H9 (cell line): Measurements from ENCODE around the gene EXD1. TPM values are rescaled to one million over a fixed set of nuclear protein-coding genes. Genes with fewer than 3 reads are reported as not detected.
"Not testable (repeated sequence)": the region's sequence is repeated elsewhere in the genome, so short reads cannot be mapped to it uniquely, and the experiment has no call there.

ENCODE experiments used
- DNase-seq: peaks from one replicate; pipeline ENCODE4 v3.0.0-alpha.2; 2017
- H2AFZ ChIP-seq: one replicate; pipeline ENCODE4 v1.6.1; 2013; ENCODE audit warnings: mild to moderate bottlenecking, low read length, control low read depth, moderate library complexity
- H2AK5ac ChIP-seq: 2 replicates; pipeline ENCODE4 v1.6.1; 2013; ENCODE audit warnings: low read length, control low read depth, mixed read lengths; ENCODE audit not compliant: insufficient read length
- H2BK120ac ChIP-seq: one replicate; pipeline ENCODE4 v1.6.1; 2013; ENCODE audit warnings: low read depth, mild to moderate bottlenecking, low read length, control low read depth, inconsistent platforms; ENCODE audit not compliant: poor library complexity, severe bottlenecking
- H2BK12ac ChIP-seq: 2 replicates; pipeline ENCODE4 v1.6.1; 2013; ENCODE audit warnings: low read length, control low read depth, mixed read lengths, low read depth; ENCODE audit not compliant: insufficient read length
- H2BK15ac ChIP-seq: 2 replicates; pipeline ENCODE4 v1.6.1; 2013; ENCODE audit warnings: low read depth, low read length, control low read depth
- H2BK20ac ChIP-seq: one replicate; pipeline ENCODE4 v1.6.1; 2013; ENCODE audit warnings: low read depth, mild to moderate bottlenecking, low read length, control low read depth, inconsistent platforms; ENCODE audit not compliant: poor library complexity, severe bottlenecking
- H2BK5ac ChIP-seq: 2 replicates; pipeline ENCODE4 v1.6.1; 2013; ENCODE audit warnings: low read length, control low read depth, mixed read lengths; ENCODE audit not compliant: insufficient read length
- H3K14ac ChIP-seq: 2 replicates; pipeline ENCODE4 v1.6.1; 2013; ENCODE audit warnings: low read length, control low read depth; ENCODE audit not compliant: insufficient read depth
- H3K18ac ChIP-seq: 2 replicates; pipeline ENCODE4 v1.6.1; 2013; ENCODE audit warnings: low read depth, mild to moderate bottlenecking, mixed read lengths, low read length, control low read depth; ENCODE audit not compliant: insufficient read length
- H3K23ac ChIP-seq: 2 replicates; pipeline ENCODE4 v1.6.1; 2013; ENCODE audit warnings: low read length, control low read depth, mixed read lengths, low read depth; ENCODE audit not compliant: insufficient read length
- H3K23me2 ChIP-seq: 2 replicates; pipeline ENCODE4 v1.6.1; 2013; ENCODE audit warnings: low read depth, mild to moderate bottlenecking, mixed read lengths, low read length, control low read depth; ENCODE audit not compliant: insufficient read length, poor library complexity, severe bottlenecking
- H3K27ac ChIP-seq: 2 replicates; pipeline ENCODE4 v1.5.1; 2013; ENCODE audit warnings: low read length, control low read depth, mixed read lengths, low read depth; ENCODE audit not compliant: insufficient read length
- H3K27me3 ChIP-seq: 2 replicates; pipeline ENCODE4 v1.6.1; 2013; ENCODE audit warnings: low read length, control low read depth, inconsistent platforms; ENCODE audit not compliant: insufficient read depth
- H3K4ac ChIP-seq: 2 replicates; pipeline ENCODE4 v1.6.1; 2013; ENCODE audit warnings: low read depth, mild to moderate bottlenecking, control low read depth, inconsistent platforms, low read length, moderate library complexity
- H3K4me1 ChIP-seq: 2 replicates; pipeline ENCODE4 v1.6.1; 2013; ENCODE audit warnings: low read length, control low read depth, inconsistent platforms; ENCODE audit not compliant: insufficient read depth
- H3K4me2 ChIP-seq: 2 replicates; pipeline ENCODE4 v1.6.1; 2013; ENCODE audit warnings: low read length, control low read depth, mixed read lengths; ENCODE audit not compliant: insufficient read length, insufficient read depth
- H3K56ac ChIP-seq: 2 replicates; pipeline ENCODE4 v1.6.1; 2013; ENCODE audit warnings: low read depth, mild to moderate bottlenecking, mixed read lengths, low read length, control low read depth; ENCODE audit not compliant: insufficient read length
- H3K79me1 ChIP-seq: 2 replicates; pipeline ENCODE4 v1.6.1; 2013; ENCODE audit warnings: low read depth, mild to moderate bottlenecking, moderate library complexity, low read length, control low read depth, inconsistent platforms; ENCODE audit not compliant: insufficient read depth, poor library complexity, severe bottlenecking
- H3K79me2 ChIP-seq: 2 replicates; pipeline ENCODE4 v1.6.1; 2013; ENCODE audit warnings: low read length, control low read depth, inconsistent platforms; ENCODE audit not compliant: insufficient read depth
- H3K9ac ChIP-seq: 2 replicates; pipeline ENCODE4 v1.6.1; 2013; ENCODE audit warnings: low read length, control low read depth, mixed read lengths; ENCODE audit not compliant: insufficient read length; ENCODE audit errors: extremely low read depth
- H3K9me3 ChIP-seq: one replicate; pipeline ENCODE4 v1.6.1; 2013; ENCODE audit warnings: low read depth, low read length, inconsistent platforms; ENCODE audit not compliant: control insufficient read depth
- H3T11ph ChIP-seq: one replicate; pipeline ENCODE4 v1.6.1; 2013; ENCODE audit warnings: mild to moderate bottlenecking, low read length, control low read depth, inconsistent platforms
- H4K20me1 ChIP-seq: one replicate; pipeline ENCODE4 v1.6.1; 2013; ENCODE audit not compliant: control insufficient read depth, insufficient read length, insufficient read depth
- H4K5ac ChIP-seq: 2 replicates; pipeline ENCODE4 v1.6.1; 2013; ENCODE audit warnings: low read depth, mild to moderate bottlenecking, mixed read lengths, low read length, control low read depth; ENCODE audit not compliant: insufficient read length
- H4K8ac ChIP-seq: replicated peaks from 2 replicates; pipeline ENCODE4 v1.6.1; 2013; ENCODE audit warnings: low read length, control low read depth, mixed read lengths, low read depth; ENCODE audit not compliant: insufficient read length
- H4K91ac ChIP-seq: 2 replicates; pipeline ENCODE4 v1.6.1; 2013; ENCODE audit warnings: low read depth, mild to moderate bottlenecking, moderate library complexity, mixed read lengths, low read length, control low read depth; ENCODE audit not compliant: insufficient read length
- H3K27ac Mint-ChIP-seq, 3 experiments: 2 replicates in 2 of 3; 3 replicates in 1 of 3; pipeline ENCODE4 v1.8.0; 2020 to 2021; ENCODE audit warnings: mixed read lengths in 3 of 3, mild to moderate bottlenecking in 1 of 3, moderate library complexity in 1 of 3
- H3K27me3 Mint-ChIP-seq: 2 replicates; pipeline ENCODE4 v1.8.0; 2021; ENCODE audit warnings: low read depth, mild to moderate bottlenecking, moderate library complexity, mixed read lengths
- H3K36me3 Mint-ChIP-seq, 3 experiments: 2 replicates in 2 of 3; 3 replicates in 1 of 3; pipeline ENCODE4 v1.8.0; 2020 to 2021; ENCODE audit warnings: low read depth in 3 of 3, mixed read lengths in 3 of 3; ENCODE audit not compliant: insufficient read depth in 1 of 3
- H3K4me1 Mint-ChIP-seq, 2 experiments: 2 replicates each; pipeline ENCODE4 v1.8.0; 2020; ENCODE audit warnings: mixed read lengths in 2 of 2
- H3K4me3 Mint-ChIP-seq, 2 experiments: 2 replicates in 1 of 2; 3 replicates in 1 of 2; pipeline ENCODE4 v1.8.0; 2020 to 2021; ENCODE audit warnings: mild to moderate bottlenecking in 2 of 2, mixed read lengths in 2 of 2, moderate library complexity in 1 of 2
- H3K9me3 Mint-ChIP-seq, 2 experiments: 2 replicates in 1 of 2; 3 replicates in 1 of 2; pipeline ENCODE4 v1.8.0; 2020; ENCODE audit warnings: mild to moderate bottlenecking in 2 of 2, mixed read lengths in 2 of 2, moderate library complexity in 1 of 2
- CTCF ChIP-seq: fragments of 200-600 bp; sonication (generic); conservative IDR thresholded peaks from 3 replicates; pipeline ENCODE4 v1.8.0; 2021; ENCODE audit warnings: antibody characterized with exemption, mild to moderate bottlenecking
- WGBS: extraction: QIAGEN DNeasy Blood & Tissue Kit; methylation state at CpG from one replicate; pipeline ENCODE4 v1.1.7; 2013; ENCODE audit warnings: missing lambda C conversion rate, low lambda C conversion rate, mixed read lengths; ENCODE audit not compliant: insufficient read length; ENCODE audit errors: extremely low coverage; 5-methylcytosine and 5-hydroxymethylcytosine counted together
- total RNA-seq: library from RNA; stranded (reverse); gene quantifications from 2 replicates; pipeline ENCODE4 v1.2.1, GENCODE V29; 2021

Gene EXD1
- total RNA-seq, 1 experiment from 2014 or later, result not detected

- H3K27me3 Mint-ChIP-seq, result no peaks in the 10 kb centered on the region
- no peak overlapping the region for H3K4me2 ChIP-seq
These were observed 90.9 kb downstream of the EXD1 start for GRCh38 chr15:41139619-41140018.

GRCh38 chr15:41139112-41139511 is 91.4 kb downstream of the EXD1 start:
- not testable (repeated sequence) for H3K36me3 Mint-ChIP-seq, H3K18ac ChIP-seq, H3K4me1 ChIP-seq, H3K4me1 Mint-ChIP-seq, H3K9me3 ChIP-seq, H3K14ac ChIP-seq, H3T11ph ChIP-seq, H2BK15ac ChIP-seq, H2AK5ac ChIP-seq, H2BK20ac ChIP-seq, H4K5ac ChIP-seq, H2AFZ ChIP-seq, H3K9me3 Mint-ChIP-seq, H3K27me3 ChIP-seq, H2BK12ac ChIP-seq, H3K4me2 ChIP-seq, H4K20me1 ChIP-seq, H4K8ac ChIP-seq, H3K9ac ChIP-seq, H3K4ac ChIP-seq, H2BK5ac ChIP-seq, H3K27me3 Mint-ChIP-seq, H3K27ac Mint-ChIP-seq, H3K4me3 Mint-ChIP-seq, H3K79me1 ChIP-seq, H4K91ac ChIP-seq, H3K79me2 ChIP-seq, H3K27ac ChIP-seq, DNase-seq, H3K23me2 ChIP-seq, H3K23ac ChIP-seq, H3K56ac ChIP-seq, H2BK120ac ChIP-seq
- WGBS, result no CpG with 5 or more reads among the region's 7 CpGs

More at GRCh38 chr15:41139619-41140018, 90.9 kb downstream of the EXD1 start:
- Histone ChIP-seq H3K56ac (no peak overlapping the region), H4K5ac (no peak overlapping the region), H3K14ac (no peak overlapping the region), H3T11ph (no peak overlapping the region), H3K79me1 (no peaks in the 10 kb centered on the region), H4K20me1 (no peaks in the 10 kb centered on the region), H2BK12ac (no peak overlapping the region), H2AFZ (no peak overlapping the region), H2BK15ac (no peak overlapping the region), H3K18ac (no peak overlapping the region), H3K4me1 (no peaks in the 10 kb centered on the region), H3K4ac (no peak overlapping the region), H2BK120ac (no peak overlapping the region), H4K8ac (no peak overlapping the region), H3K23me2 (no peaks in the 10 kb centered on the region), H3K27me3 (no peaks in the 10 kb centered on the region), H2BK20ac (no peak overlapping the region), H3K9ac (no peak overlapping the region), H2BK5ac (no peak overlapping the region), H3K23ac (no peak overlapping the region), H2AK5ac (no peak overlapping the region), H3K9me3 (no peaks in the 10 kb centered on the region), H4K91ac (no peak overlapping the region), H3K27ac (no peak overlapping the region), H3K79me2 (no peaks in the 10 kb centered on the region)
- WGBS, result no CpG with 5 or more reads among the region's 5 CpGs
- Mint-ChIP-seq H3K4me3 (no peak overlapping the region), H3K4me1 (0 out of 4 replicates have a peak, but pooled peaks cover 0 to 2% of the 10 kb centered on the region in 2 experiments), H3K9me3 (0 out of 5 replicates have a peak, but pooled peaks cover 0 to 3% of the 10 kb centered on the region in 2 experiments), H3K36me3 (no peaks in the 10 kb centered on the region), H3K27ac (no peak overlapping the region)
- no peak for TF ChIP-seq CTCF
- DNase-seq, result no peak
